GM10266 (cell line): ENCODE results near the gene PHLDA2.
"Not testable (repeated sequence)": the region's sequence is repeated elsewhere in the genome, so short reads cannot be mapped to it uniquely, and the experiment has no call there.

Experiments used
- DNase-seq: peaks from one replicate; pipeline ENCODE4 v3.0.0; 2012; ENCODE audit errors: extremely low spot score
- CTCF ChIP-seq: IDR thresholded peaks from 2 replicates; pipeline ENCODE4 v1.5.1; 2012; ENCODE audit warnings: mild to moderate bottlenecking, low read depth; ENCODE audit not compliant: control insufficient read depth, insufficient read depth; ENCODE audit errors: missing control alignments

Gene PHLDA2

GRCh38 chr11:2940147-2940920 is 11.1 kb upstream of the PHLDA2 start:
- DNase-seq, result no peak
- TF ChIP-seq CTCF, result no peak

GRCh38 chr11:2938458-2939418 is 9.5 kb upstream of the PHLDA2 start:
- DNase-seq, result not testable (repeated sequence)

GRCh38 chr11:2937641-2938457 is 8.6 kb upstream of the PHLDA2 start:
- DNase-seq, result not testable (repeated sequence)

GRCh38 chr11:2934611-2935239 is 5.5 kb upstream of the PHLDA2 start:
- DNase-seq, result no peak
- TF ChIP-seq CTCF, result no peak

GRCh38 chr11:2934021-2934550 is 4.9 kb upstream of the PHLDA2 start:
- no peak for DNase-seq
- no peak for TF ChIP-seq CTCF

- TF ChIP-seq CTCF, result no peak
- no peak for DNase-seq
Observed at GRCh38 chr11:2933375-2934020, 4.3 kb upstream of the PHLDA2 start.

- DNase-seq, result no peak
- TF ChIP-seq CTCF, result no peak
Observed at GRCh38 chr11:2932850-2933251, 3.6 kb upstream of the PHLDA2 start.
